Left hindlimb (tissue), 1 donor: ENCODE results near the gene DPRX.

Experiments used
- DNase-seq: peaks from one replicate; pipeline ENCODE4 v3.0.0-alpha.2; 2018

DPRX gene, protein sequence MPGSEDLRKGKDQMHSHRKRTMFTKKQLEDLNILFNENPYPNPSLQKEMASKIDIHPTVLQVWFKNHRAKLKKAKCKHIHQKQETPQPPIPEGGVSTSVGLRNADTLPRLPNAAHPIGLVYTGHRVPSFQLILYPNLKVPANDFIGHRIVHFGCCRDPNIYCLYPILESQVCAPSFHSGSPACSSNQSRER

DNA sequence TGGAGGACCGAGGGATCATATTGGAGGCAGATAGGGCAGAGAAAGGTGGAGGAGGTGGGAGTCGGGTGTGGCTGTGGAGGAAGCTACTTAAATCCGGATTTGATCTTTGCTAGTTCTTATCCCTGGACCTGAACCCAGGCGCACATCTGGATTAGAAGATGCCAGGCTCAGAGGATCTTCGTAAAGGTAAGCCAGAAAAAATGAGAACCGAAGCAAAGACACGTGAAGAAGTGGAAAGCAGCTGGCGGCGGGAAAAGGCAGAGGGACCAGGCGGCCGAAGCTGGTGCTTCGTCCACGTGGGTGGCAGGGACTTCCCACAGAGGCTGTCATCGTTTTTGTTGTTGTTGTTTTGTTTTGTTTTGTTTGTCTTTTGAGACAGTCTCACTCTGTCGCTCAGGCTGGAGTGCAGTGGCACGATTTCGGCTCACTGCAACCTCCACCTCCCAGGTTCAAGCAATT is at the start of gene DPRX:
Gene DPRX, plus strand, starts transcription at position 51 of the 459 bp plus-strand sequence. Its CDS starts 108 bp downstream, at position 159.
- DNase-seq, result no peak

DNA sequence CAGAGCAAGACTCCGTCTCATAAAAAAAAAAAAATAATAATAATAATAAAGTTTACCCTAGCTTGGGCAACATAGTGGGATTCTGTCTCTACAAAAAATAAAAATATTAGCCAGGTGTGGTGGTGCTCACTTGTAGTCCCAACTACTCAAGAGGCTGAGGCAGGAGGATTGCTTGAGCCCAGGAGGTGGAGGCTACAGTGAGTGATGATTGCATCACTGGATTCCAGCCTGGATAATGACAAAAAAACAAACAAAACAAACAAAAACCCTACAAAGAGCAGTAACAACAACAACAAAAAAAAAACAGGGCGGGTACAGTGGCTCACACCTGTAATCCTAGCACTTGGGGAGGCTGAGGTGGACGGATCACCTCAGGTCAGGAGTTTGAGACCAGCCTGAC is 48.6 kb upstream of the DPRX start:
- DNase-seq, result no peak

DNA sequence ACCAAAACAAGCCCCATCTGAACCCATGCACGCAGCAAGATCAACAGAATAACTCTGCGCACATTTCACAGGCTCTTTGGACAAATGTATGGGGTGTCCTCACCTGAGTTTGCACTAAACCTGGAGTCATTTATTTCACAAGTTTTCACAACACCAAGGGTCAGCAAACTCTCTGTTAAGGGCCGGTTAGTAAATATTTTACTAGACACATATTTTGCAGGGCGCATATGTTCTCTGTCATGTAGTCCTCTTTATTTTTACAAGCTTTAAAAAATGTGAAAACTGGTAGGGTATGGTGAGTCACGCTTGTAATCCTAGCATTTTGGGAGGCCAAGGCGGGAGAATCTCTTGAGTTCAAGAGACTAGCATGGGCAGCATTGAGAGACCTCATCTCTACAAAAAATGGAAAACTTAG is 45.5 kb upstream of the DPRX start:
- DNase-seq, result no peak

DNA sequence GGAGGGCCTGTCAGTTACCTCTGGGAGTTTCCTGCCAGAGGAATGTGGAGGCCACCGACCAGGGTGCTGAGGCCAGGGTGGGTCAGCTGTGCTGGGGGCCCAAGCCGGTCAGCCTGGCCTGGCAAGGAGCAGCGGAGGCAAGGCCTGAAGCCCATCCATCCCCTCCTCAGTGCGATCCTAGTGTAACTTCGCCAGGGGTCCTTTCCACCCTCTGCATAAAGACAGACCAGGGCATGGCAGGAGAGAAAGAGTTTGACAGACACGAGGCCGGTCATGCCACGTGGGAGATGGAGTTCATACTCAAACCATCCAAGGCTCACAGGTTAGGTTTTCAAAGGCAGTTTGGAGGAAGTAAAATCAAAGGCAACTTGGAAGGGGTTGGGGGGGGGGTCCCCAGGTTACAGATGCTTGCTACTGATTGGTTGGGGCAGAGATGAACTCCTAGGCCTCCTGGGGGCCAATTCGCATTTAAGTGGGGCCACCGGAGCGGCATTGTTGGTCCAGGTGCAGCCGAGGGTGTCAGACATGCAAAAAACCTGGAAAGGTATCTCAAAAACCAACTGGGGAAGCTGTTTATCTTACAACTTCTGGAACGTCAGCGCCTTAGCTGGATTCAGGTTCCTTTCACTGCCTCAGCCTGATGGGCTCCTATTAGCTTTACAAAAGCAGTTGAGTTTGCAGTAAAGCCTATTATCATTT is 36.8 kb upstream of the DPRX start:
- DNase-seq, result no peak

DNA sequence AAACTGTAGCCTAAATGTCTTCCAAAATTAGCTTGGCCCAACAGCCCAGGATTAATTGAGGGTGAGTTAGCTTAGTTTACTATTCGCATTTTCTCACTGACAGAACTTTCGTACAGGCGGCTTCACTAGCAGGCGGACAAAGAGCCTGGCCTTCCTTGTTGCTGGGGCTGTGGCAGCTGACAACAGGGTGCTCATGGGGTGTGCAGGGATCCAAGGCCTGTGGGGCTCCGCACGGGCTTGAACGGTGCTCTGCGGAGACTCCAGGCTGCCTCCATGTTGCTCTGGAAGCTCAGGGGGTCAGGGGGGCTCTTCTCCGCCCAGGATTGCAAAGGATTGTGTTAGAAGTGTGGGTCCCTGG is 36.3 kb upstream of the DPRX start:
- DNase-seq, result no peak

DNA sequence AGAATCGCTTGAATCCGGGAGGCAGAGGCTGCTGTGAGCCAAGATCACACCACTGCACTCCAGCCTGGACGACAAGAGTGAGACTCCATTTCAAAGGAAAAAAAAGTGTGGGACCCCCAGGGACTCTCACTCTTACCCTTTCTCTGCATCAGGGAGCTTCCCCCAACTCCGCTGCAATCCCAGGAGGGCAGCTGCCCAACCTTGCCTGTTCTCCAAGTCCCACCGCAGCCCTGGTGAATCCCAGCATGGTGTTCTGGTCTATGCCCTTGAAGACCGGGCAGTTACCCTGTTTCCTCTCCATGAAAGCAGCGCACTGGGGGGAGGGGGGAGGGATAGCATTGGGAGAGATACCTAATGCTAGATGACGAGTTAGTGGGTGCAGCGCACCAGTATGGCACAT is 35.7 kb upstream of the DPRX start:
- no peak for DNase-seq

DNA sequence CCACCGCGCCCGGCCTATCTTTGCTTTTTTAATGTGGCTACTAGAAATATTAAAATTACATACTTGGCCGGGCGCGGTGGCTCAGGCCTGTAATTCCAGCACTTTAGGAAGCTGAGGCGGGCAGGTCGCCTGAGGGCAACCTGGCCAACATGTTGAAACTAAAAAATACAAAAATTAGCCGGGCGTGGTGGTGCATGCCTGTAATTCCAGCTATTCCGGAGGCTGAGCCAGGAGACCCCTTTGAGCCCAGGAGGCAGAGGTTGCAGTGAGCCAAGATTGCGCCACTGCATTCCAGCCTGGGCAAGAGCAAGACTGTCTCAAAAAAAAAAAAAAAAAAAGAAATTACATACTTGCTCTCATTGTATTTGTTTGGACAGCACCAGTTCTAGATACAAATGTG is 34.8 kb upstream of the DPRX start:
- no peak for DNase-seq

DNA sequence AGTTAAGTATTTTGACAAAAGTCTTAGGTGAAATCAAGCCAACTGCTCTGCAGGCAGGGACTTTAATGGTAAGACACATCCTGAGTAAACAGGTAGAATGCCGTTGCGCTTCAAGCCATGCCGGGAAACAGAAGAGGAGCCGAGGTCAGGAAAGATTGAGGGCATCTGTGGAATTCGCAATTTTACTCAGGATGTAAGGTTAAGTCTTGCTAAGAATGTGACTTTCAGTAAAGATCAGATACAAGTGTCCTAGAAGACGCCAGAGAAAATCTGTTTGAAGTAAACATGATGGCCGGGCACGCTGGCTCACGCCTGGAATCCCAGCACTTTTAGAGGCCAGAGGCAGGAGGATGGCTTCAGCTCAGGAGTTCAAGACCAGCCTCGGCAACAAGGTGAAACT is 33.4 kb upstream of the DPRX start:
- DNase-seq, result no peak

DNA sequence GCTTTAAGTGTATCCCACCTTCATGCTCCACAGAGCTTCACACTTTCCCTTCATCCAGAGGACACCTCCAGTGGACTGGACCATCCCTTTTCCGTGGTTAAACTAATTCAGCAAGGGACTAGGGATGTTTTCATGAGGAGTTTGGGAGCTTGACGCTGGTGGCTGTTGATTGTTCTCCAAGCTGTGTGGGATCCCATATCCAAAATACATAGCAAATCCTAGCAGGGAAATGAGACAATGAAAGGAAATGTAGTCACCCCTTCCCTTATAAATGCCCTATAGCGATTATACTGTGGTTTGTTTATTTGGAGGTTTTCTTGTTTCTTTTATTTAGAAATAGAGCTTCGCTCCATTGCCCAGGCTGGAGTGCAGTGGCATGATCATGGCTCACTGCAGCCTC is 31.6 kb upstream of the DPRX start:
- no peak for DNase-seq

DNA sequence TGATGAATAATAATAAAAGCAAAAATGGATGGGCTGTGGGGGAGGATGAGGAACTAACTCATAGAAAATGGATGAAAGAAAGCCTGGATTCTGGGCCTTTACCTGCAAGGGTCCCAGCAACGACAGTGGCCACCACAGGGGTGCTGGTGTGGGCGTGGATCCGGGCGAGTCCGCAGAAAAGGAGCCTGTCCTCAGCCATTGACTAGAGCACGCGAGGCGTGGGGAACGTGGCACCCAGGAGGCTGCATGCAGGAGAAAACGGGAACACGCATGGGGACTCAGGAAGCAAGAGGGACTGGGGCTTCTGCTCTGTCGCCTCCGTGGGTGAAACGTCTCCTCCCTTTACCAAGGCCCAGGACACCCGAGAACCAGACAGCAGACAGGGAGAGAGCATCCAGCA is 25.8 kb upstream of the DPRX start:
- DNase-seq, result no peak

DNA sequence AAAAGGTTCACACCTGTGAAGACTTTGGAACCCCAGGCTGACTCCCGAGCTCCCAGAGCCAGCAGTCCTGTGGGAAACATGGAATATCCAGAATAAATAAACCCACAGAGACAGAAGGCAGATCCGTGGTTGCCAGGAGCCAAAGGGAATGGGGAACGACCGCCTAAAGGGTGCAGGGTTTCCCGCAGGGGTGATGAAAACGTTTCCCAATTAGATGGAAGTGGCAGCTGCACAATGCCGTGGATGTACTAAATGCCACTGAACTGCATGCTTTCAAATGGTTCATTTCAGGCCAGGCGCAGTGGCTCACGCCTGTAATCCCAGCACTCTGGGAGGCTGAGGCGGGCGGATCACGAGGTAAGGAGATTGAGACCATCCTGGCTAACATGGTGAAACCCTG is 23.4 kb upstream of the DPRX start:
- no peak for DNase-seq

DNA sequence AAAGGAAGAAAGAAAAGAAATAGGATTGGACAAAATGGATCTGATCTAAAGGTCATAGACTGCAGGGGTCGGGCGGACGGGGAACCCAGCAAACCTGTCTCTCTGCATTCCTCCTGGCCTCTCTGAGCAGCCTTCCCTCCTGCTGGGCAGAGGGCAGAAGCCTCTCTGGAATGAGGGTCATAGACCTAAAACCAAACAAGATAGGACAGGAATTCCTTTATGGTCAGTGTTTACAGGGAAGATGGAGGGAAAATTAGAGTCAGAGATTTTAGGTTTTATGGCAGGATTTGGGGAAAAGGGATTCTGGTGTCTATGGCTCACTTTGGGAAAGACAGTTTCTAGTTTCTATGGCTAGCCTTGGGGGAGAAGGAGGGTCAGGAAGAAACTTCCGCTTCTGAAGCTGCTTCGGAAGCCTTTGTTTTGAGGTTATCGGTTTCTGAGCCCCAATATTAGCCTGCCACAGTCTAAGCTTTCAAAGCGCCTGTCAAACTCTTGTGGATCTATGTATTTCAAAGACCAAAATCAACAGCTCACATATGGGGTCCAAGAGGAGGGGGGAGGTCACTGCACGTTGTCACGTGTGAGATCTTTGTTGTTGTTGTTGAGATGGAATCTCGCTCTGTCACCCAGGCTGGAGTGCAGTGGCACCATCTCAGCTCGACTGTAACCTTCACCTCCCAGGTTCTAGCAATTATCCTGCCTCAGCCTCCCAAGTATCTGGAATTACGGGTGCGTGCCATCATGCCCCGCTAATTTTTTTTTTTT is 18.9 kb upstream of the DPRX start:
- DNase-seq, result no peak

DNA sequence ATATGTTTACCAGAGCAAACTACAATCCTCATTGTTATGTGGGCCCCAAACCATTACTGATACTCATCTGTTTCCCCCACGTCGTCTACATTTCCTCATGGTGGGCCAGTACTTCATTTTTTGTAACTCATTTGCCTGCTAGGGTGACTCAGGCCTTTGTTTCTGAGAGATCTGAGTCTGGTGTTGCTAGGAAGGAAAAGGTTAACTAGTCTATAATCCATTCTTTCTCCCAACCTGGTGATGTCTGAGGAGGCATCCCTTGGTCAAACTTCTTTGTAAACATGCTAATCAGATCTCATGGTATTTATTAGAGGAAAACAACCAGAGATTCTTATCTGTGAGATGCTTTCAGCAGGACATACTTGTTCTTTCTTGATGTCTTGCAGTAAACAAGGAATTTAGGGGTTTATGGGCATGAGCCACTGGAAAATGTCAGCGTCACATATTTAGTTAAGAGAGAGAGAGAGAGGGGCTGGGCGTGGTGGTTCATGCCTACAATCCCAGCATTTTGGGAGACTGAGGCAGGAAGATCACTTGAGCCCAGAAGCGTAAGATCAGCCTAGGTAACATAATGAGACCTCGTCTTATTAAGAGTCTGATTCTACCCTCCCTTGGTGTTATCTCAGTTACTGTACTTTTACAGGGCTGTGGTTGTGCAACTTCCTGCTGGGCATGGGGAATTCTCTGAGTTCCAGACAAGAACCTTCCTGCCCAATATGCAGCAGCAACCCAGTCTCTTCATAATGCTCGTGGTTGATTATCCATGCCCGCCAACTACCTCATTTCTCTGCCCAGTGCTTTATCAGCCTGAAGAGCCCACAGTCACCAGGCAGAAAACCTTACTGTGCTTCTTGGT is 9.7 kb upstream of the DPRX start:
- no peak for DNase-seq

DNA sequence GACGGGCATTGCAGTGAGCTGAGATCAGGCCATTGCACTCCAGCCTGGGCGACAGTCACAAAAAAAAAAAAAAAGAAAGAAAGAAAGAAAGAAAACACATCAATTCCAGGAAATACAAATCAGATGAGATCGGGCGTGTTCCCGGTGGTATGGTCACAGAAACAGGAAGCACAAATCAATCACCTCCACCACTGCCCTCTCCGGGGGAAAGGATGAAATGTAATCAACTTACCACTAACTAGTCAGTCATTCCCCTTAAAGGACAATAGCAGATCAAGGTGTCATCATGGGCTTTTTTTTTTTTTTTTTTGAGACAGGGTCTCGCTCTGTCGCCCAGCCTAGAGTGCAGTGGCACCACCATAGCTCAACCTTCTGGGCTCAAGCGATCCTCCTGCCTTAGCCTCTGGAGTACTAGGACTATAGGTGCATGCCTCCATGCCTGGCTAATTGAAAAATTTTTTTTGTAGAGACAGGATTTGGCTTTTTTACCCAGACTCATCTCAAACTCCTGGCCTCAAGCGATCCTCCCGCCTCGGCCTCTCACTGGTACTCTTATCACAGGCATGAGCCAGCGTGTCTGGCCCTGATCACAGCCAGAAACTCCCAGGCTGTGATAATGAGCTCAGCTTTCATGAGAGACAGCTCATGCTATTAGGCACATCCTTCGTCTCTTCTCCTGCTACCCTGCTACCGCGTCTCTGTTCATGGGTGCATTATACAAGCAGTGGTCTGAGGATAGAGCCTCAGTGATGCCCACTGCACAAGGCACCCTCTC is 6.8 kb upstream of the DPRX start:
- DNase-seq, result no peak

DNA sequence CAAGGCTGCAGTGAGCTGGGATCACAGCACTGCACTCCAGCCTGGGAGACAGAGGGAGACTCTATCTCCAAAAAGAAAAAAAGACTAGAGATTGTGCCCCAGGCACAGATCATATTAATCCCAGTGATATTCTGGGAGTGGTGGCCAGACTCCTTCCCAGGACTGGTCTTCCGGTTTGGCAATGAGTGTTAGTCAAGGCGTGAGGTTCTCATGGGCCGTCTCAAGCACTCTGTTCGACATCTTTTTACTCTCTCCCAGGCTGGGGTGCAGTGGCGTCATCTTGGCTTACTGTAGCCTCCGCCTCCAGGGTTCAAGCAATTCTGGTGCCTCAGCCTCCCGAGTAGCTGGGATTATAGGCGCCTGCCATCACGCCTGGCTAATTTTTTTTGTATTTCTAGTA is 5.3 kb upstream of the DPRX start:
- no peak for DNase-seq

DNA sequence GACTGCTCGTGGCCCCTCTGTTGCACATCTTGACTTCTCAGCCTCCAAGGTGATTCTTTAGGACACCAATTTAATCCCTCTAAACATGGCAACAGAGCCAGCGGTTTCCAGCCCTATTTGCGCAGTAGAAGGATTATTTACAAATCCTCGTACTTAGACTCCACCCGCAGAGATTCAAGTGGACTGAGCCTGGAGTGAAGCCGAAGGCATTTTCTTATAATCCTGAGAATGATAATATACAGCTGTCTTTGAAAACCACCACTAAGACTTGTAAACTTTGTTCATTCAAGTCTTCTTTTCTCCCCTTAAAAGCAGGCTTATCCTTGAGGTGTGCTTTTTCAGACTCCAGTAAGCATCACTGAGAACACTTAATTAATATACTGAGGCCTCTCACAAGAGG is 4.8 kb upstream of the DPRX start:
- DNase-seq, result no peak

DNA sequence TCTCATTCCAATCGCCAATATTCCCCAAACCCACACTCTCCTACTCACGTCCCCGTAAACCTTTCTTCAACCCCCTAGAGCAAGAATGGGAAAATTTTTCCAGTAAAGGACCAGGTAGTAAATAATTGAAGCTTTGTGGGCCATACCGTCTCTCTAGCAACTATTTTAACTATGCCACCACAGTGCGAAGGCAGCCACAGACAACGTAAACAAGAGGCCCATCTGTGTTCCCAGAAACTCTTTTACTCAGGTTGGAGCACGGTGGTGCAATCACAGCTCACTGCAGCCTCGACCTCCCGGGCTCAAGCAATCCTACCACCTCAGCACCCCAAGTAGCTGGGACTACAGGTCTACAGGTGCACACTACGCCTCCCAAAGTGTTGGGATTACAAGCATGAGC is 3.0 kb downstream of the DPRX start:
- no peak for DNase-seq

DNA sequence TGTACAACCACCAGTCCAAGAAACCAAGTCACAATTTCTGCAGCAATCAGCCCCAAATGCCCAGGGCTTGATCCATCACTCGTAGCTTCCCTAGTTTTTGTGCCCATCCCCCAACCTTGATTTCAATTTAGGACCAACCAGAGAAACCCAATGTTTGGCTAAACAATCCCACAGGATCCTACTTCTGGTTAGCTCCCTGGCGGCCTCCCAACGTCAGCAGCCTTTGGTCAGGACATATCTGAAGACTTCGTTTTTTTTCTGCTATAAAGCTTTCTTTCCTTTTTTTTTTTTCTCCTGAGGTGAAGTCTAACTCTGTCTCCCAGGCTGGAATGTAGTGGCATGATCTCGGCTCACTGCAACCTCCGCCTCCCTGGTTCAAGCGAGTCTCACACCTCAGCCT is 7.7 kb downstream of the DPRX start:
- no peak for DNase-seq

DNA sequence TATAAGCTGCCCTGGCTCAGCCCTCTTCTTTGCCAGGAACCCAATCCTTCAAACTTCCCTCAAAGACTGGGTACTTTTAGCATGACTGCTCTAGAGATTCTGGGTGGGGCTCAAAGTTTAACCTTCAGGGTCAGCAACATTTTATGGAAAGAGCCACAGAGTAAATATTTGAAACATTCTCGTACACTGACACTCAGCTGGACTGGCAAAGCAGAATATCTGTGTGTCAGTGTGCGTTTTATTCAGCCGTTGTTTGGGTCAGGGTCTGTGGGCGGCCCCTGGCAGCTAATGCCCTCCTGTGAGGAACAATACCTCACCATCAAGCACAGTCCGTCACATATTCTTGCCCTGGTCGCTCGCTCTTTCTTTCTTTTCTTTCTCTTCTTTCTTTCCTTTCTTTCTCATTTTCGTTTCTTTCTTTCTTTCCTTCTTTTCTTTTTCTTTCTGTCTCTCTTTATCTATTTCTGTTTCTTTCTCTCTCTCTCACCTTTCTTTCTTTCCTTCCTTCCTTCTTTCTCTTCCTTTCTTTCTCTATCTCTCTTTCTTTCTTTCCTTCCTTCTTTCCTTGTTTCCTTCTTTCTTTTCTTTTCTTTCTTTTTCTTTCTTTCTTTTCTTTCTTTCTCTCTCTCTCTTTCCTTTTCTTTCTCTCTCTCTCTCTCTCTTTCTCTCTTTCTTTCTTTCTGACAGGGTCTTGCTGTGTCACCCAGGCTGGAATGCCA is 10.7 kb downstream of the DPRX start:
- no peak for DNase-seq

DNA sequence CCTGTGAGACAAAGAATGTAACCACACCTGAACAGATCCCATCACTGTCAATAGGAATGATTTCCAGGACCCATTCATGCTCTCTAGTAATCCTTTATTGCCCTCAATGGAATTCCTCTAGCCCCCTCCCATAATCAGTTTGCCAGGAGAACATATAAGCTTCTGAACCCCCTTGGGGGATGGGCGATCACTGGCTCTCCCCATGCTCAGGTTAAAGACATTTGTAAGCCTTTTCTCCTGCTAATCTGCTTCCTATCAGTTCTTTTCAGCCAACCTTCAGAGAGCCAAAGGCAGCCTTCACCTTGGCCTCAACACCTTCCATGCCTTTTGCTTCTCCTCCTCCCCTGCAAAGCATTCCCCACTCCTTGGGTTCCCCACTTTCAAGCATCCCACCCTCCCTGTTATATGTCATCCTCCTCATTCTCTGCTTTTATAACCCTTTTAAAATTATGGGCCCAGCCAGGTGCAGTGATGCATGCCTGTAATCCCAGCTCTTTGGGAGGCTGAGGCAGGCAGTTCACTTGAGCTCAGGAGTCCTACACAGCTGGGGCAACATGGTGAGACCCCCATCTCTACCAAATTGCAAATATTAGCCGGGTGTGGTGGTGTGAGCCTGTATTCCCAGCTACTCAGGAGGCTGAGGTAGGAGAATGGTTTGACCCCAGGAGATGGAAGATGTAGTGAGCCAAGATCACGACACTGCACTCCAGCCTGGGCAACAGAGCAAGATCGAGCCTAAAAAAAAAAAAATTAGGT is 12.4 kb downstream of the DPRX start:
- no peak for DNase-seq

DNA sequence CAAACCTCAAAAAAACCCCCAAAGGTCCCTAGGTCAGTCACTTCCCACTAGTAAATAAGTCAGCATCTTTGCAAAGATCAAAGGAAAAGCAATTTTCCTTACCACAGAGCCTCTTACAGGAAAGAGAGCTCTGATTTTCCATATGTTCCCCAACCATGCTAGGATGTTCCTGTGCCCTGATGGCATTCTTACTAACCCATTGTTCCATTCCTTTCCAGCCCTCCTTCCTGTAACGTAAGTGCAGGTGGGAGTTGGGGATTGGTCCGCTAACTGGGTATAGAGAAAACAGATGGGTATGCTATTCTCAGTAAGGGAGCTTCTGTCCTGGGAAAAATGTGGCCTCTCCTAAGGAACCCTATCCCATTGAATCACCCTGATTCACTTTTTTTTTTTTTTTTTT is 14.3 kb downstream of the DPRX start:
- no peak for DNase-seq
